ENCODE data around the gene TFR2. TPM values are rescaled to one million over a fixed set of nuclear protein-coding genes. Genes with fewer than 3 reads are reported as not detected.

The TFR2 gene
- total RNA-seq, 1 donor = 1.2 TPM

- H3K4me3 ChIP-seq (ENCODE audit: low read depth, low read length) = no peak overlapping the region
- TF ChIP-seq CTCF (IDR thresholded peaks at IDR 0.05; ENCODE audit: insufficient read depth, low read length) = no peak
- DNase-seq (ENCODE audit: low read depth) = no peak
Measured at GRCh38 chr7:100589341-100589947, 51.9 kb downstream of the TFR2 start.

- peak; percentile 34 for TF ChIP-seq CTCF (IDR thresholded peaks at IDR 0.05; ENCODE audit: insufficient read depth, low read length)
- DNase-seq (ENCODE audit: low read depth) = no peak
- no peak overlapping the region for H3K4me3 ChIP-seq (ENCODE audit: low read depth, low read length)
Measured at GRCh38 chr7:100588438-100588837, 52.9 kb downstream of the TFR2 start.

GRCh38 chr7:100586266-100587025, 54.9 kb downstream of the TFR2 start, which contains the start of gene FBXO24:
Gene FBXO24 (plus strand): TSS chr7:100586328. CDS start chr7:100586626, 298 bp downstream.
- no peak for TF ChIP-seq CTCF (IDR thresholded peaks at IDR 0.05; ENCODE audit: insufficient read depth, low read length)
- DNase-seq (ENCODE audit: low read depth) = peak; percentile 100
- peak within 1 kb of the TSS; percentile 99 for H3K4me3 ChIP-seq (ENCODE audit: low read depth, low read length)

- H3K4me3 ChIP-seq (ENCODE audit: low read depth, low read length) = peak within 1 kb of the TSS; percentile 99
- DNase-seq (ENCODE audit: low read depth) = no peak
Measured at GRCh38 chr7:100585511-100586265, 55.7 kb downstream of the TFR2 start, which contains the start of gene LRCH4. Gene LRCH4 (minus strand): TSS chr7:100586129. CDS start chr7:100586100, 29 bp downstream.

GRCh38 chr7:100584683-100585510, 56.5 kb downstream of the TFR2 start:
- no peak for TF ChIP-seq CTCF (IDR thresholded peaks at IDR 0.05; ENCODE audit: insufficient read depth, low read length)
- H3K4me3 ChIP-seq (ENCODE audit: low read depth, low read length) = peak overlapping the region; percentile 99
- peak; percentile 89 for DNase-seq (ENCODE audit: low read depth)

More at GRCh38 chr7:100585511-100586265, 55.7 kb downstream of the TFR2 start, which contains the start of gene LRCH4:
- TF ChIP-seq CTCF (IDR thresholded peaks at IDR 0.05; ENCODE audit: insufficient read depth, low read length) = no peak
